GM10266 (cell line): Measurements from ENCODE around the gene RAD51B.

Experiments used
- DNase-seq: peaks from one replicate; pipeline ENCODE4 v3.0.0; 2012; ENCODE audit errors: extremely low spot score
- TF ChIP-seq, protein P1 (sequence below): IDR thresholded peaks from 2 replicates; pipeline ENCODE4 v1.5.1; 2012; ENCODE audit warnings: mild to moderate bottlenecking, low read depth; ENCODE audit not compliant: control insufficient read depth, insufficient read depth; ENCODE audit errors: missing control alignments

The RAD51B gene

DNA sequence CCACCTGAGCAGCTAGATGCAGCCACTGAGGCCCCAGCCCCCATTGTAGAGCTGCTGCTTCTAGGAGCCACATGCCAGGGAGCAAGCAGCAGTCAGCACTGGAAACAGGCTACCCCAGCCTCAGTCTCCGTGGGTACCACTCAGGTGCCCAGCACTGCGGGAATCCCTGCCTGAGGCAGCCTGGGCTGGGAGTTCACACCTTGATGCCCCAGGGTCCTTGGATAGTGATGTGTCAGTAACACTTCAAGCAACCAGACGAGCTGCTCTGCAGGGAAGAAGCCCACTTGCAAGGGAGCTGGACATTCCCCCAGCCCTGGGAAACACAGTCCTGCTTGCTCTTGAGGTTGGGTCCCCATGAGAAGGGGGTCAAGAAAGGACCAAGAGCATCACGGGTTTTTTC lies 882.6 kb downstream of the RAD51B start:
- DNase-seq: no peak
- TF ChIP-seq, protein P1, sequence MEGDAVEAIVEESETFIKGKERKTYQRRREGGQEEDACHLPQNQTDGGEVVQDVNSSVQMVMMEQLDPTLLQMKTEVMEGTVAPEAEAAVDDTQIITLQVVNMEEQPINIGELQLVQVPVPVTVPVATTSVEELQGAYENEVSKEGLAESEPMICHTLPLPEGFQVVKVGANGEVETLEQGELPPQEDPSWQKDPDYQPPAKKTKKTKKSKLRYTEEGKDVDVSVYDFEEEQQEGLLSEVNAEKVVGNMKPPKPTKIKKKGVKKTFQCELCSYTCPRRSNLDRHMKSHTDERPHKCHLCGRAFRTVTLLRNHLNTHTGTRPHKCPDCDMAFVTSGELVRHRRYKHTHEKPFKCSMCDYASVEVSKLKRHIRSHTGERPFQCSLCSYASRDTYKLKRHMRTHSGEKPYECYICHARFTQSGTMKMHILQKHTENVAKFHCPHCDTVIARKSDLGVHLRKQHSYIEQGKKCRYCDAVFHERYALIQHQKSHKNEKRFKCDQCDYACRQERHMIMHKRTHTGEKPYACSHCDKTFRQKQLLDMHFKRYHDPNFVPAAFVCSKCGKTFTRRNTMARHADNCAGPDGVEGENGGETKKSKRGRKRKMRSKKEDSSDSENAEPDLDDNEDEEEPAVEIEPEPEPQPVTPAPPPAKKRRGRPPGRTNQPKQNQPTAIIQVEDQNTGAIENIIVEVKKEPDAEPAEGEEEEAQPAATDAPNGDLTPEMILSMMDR: no peak

DNA sequence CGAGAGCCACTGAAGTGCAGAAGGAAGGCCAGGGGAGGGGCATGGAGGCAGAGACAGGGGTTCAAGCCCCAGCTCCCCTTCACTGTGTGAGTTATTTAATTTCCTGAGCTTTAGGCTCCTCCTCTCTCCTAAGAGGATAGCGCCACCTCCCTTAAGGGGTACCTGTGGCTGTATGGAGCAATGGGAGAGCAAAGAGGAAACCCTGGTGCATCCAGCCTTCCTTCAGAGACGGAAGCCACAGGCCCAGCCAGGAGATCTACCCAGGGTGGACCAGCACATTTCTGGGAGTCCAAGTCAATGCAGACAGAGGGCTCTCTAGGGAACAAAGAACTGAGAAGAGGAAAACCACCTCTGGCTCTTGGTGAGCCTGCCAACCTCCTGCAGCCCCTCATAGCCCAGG lies 883.0 kb downstream of the RAD51B start:
- TF ChIP-seq, protein P1: no peak
- no peak for DNase-seq

DNA sequence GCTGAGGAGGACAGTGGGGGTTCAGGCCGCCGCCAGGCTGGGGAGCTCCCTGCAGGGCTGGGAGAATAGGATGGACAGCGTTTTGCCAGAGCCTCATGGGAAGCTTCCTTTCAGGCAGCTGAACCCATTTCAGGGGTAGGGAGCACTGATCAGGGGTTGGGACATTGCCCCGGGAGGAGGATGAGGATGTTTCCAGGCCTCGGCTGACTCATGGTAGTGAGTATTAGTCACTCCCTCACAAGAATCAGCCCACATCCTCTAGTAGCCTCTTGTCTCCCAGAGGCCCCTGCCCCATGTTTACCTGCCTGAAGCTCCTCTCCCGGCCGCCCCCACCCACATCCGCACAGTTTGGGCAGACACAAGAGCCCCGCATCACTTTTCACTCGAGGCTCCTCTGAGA lies 883.5 kb downstream of the RAD51B start:
- TF ChIP-seq, protein P1: no peak
- no peak for DNase-seq

DNA sequence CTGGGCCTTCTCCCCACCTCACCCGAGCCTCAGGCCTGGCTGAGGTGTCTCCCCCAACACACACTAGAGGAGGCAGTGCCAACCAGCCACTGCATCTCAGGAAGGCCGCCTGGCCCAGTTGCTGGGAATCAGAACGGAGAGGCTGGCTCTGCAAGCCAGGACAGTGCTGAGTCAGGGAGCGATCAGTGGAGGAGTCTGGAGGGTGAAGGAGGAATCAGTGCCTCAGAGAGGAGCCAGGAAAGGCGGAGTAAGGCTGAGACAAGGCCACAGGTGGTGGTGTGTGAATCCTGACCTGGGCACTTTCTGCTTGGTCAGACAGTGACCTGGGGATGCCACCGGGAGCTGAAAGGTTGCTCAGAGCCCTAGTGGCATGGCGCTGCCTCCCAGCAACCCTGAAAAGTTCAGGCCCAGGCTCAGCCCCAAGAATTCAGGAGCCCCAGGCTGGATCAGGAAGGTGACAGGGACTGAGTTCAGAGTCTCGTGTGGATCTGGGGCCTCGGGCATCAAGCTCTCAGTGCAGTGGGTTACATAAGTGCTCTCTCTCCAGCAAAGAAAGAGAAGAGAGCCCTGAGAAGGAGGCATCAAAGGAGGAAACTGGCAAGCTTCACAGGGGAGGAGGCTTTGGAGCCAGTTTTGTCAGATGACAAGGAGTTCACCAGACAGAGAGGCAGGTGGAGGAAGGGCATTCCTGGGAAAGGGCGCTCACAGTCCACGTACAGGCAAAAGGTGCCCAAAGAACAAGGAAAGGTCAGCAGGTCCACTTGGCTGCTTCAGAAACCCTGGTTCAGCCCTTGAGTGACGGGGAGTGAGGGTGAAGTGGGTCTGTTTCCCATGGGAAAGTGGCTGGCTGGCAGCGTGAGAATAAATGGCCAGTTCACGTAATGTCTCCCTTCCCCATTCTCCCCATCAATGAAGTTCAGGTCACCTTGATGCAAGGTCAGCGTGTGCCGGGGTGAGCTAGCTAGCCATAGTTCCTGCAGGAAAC lies 885.4 kb downstream of the RAD51B start:
- no peak for DNase-seq
- TF ChIP-seq, protein P1: no peak

DNA sequence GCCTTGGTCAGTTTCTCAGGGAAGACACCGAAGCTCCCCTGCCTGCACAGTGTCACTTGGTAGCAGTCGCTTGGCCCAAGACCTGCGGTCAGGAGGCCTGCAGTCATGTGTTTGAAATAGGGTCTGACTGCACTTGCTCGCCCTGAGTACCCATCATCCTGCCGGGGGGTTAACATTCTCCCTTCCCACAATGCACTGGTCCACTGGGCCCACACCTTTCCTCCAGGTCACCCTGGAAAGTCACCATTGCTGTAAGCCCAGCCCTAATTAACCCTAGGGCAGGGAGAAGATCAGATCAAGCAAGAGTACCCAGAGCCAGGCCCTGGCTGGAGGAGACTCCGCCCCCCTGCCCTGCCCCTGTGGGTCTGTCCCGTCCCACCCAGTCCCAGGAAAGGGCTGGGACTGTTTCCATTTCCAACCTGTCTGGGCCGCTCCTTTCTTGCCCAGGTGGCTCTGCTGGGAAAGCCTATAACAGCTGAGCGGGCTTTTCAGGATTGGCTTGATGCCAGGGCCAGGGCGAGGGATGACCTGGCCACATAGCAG lies 886.2 kb downstream of the RAD51B start:
- TF ChIP-seq, protein P1: no peak

DNA sequence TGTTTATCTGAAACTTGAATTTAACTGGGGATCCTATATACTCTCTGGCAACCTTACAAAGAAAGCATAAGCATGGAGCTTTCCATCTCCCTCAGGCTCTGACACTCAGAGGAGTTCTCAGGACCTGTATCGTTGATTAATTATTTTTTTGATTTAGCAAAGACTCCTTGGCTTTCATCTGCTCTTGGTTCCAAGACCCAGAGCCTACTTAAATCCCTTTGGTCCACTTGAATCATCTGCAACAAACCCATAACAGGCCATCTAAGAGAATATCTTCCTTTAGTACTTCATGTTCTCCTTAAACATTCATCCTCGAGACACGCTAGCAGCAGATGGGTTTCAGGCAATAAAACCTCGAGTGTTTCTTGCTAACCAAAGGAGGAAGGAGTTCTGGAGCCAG lies 887.9 kb downstream of the RAD51B start:
- TF ChIP-seq, protein P1: no peak
- DNase-seq: no peak

More for the DNA sequence above, 886.2 kb downstream of the RAD51B start:
- DNase-seq: no peak

DNA sequence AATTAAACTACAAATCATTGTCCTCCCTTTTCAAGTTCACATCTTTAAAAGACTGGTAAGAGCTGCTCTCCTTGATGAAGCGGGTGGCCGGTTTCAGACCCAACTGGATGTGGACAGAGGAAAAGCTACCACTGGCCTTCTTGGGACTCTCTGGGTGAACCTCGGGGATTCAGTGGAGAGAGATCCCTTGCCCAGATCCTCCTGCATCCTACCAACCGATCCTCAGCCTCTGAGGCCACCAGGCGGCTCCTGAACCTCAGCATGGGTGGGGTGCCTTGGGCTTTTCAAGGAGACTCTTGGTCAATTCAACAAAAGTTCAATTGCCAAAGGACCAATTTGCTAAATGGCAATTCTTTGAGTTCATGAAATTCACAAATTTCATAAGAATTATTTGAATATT lies 888.8 kb downstream of the RAD51B start:
- TF ChIP-seq, protein P1: no peak
- DNase-seq: no peak
